WTC11 (cell line): ENCODE results near the gene HECW1. TPM values are rescaled to one million over a fixed set of nuclear protein-coding genes. Genes with fewer than 3 reads are reported as not detected.
A peak's percentile ranks its signal among the peaks of the same experiment; 100 is the strongest.

Experiments used
- ATAC-seq: fragments of 200-7000 bp; cut with Tn5 transposase; 2 replicates; pipeline ENCODE4 v1.10.0; 2021; ENCODE audit warnings: mild to moderate bottlenecking, moderate library complexity
- CTCF ChIA-PET: fragments of 300-600 bp; sonication (Branson Sonifier 250); formaldehyde crosslinking; loops from one replicate; lab custom pipeline; 2021; ENCODE audit warnings: antibody characterized with exemption; lab: Charles Lee
- POLR2A ChIA-PET: fragments of 350-600 bp; sonication (Branson Sonifier 250); formaldehyde crosslinking; loops from one replicate; lab custom pipeline; 2021; ENCODE audit warnings: antibody characterized with exemption; lab: Charles Lee
- DNase-seq: peaks from one replicate; pipeline ENCODE4 v3.0.0; 2021; ENCODE audit warnings: low spot score
- H3K27ac Mint-ChIP-seq: 2 replicates; pipeline ENCODE4 v1.8.0; 2021; ENCODE audit warnings: mixed read lengths
- H3K27me3 Mint-ChIP-seq: 2 replicates; pipeline ENCODE4 v1.8.0; 2021; ENCODE audit warnings: low read depth, mild to moderate bottlenecking, moderate library complexity, mixed read lengths
- H3K36me3 Mint-ChIP-seq: 2 replicates; pipeline ENCODE4 v1.8.0; 2021; ENCODE audit warnings: mixed read lengths
- H3K4me1 Mint-ChIP-seq: 2 replicates; pipeline ENCODE4 v1.8.0; 2022; ENCODE audit warnings: mixed read lengths
- H3K4me3 Mint-ChIP-seq: 2 replicates; pipeline ENCODE4 v1.8.0; 2021; ENCODE audit warnings: mild to moderate bottlenecking, moderate library complexity, mixed read lengths
- H3K9me3 Mint-ChIP-seq: 2 replicates; pipeline ENCODE4 v1.8.0; 2021; ENCODE audit warnings: mixed read lengths
- ARID4B ChIP-seq: sonication (generic); formaldehyde crosslinking; IDR thresholded peaks from 2 replicates; pipeline ENCODE4 v1.8.0; 2023; ENCODE audit warnings: missing genetic modification reagents, mild to moderate bottlenecking, borderline replicate concordance
- ATF6 ChIP-seq: sonication (generic); formaldehyde crosslinking; IDR thresholded peaks from 2 replicates; pipeline ENCODE4 v1.8.1; 2023; ENCODE audit warnings: mild to moderate bottlenecking, missing genetic modification reagents
- ETV6 ChIP-seq: sonication (generic); formaldehyde crosslinking; IDR thresholded peaks from 2 replicates; pipeline ENCODE4 v1.8.1; 2022; ENCODE audit warnings: mild to moderate bottlenecking, missing genetic modification reagents
- FOXJ3 ChIP-seq: sonication (generic); formaldehyde crosslinking; IDR thresholded peaks from 2 replicates; pipeline ENCODE4 v1.9.0; 2021; ENCODE audit warnings: missing genetic modification reagents, mild to moderate bottlenecking, borderline replicate concordance
- GTF2I ChIP-seq: fragments of 250-450 bp; sonication (Bioruptor Pico); conservative IDR thresholded peaks from 2 replicates; pipeline ENCODE4 v1.4.0; 2021; ENCODE audit warnings: mild to moderate bottlenecking
- HMGA2 ChIP-seq: fragments of 250-450 bp; sonication (Bioruptor Pico); IDR thresholded peaks from 2 replicates; pipeline ENCODE4 v1.4.0; 2021; ENCODE audit warnings: mild to moderate bottlenecking, moderate library complexity
- KAT7 ChIP-seq: sonication (generic); formaldehyde crosslinking; IDR thresholded peaks from 2 replicates; pipeline ENCODE4 v1.8.1; 2023; ENCODE audit warnings: missing genetic modification reagents, mild to moderate bottlenecking, borderline replicate concordance
- MXD4 ChIP-seq: fragments of 250-450 bp; sonication (Bioruptor Pico); IDR thresholded peaks from 2 replicates; pipeline ENCODE4 v1.8.0; 2021; ENCODE audit warnings: mild to moderate bottlenecking, moderate library complexity, borderline replicate concordance
- NFYB ChIP-seq: sonication (generic); formaldehyde crosslinking; conservative IDR thresholded peaks from 2 replicates; pipeline ENCODE4 v1.8.0; 2022; ENCODE audit warnings: low read depth, missing genetic modification reagents
- NR1H2 ChIP-seq: sonication (generic); formaldehyde crosslinking; IDR thresholded peaks from 2 replicates; pipeline ENCODE4 v1.9.0; 2021; ENCODE audit warnings: mild to moderate bottlenecking, moderate library complexity, missing genetic modification reagents
- SP1 ChIP-seq: sonication (generic); formaldehyde crosslinking; conservative IDR thresholded peaks from 2 replicates; pipeline ENCODE4 v1.8.1; 2022; ENCODE audit warnings: missing genetic modification reagents
- TCF7 ChIP-seq: sonication (generic); formaldehyde crosslinking; IDR thresholded peaks from 2 replicates; pipeline ENCODE4 v1.8.0; 2022; ENCODE audit warnings: mild to moderate bottlenecking, low read depth, missing genetic modification reagents, moderate library complexity
- TEAD4 ChIP-seq: sonication (generic); formaldehyde crosslinking; IDR thresholded peaks from 2 replicates; pipeline ENCODE4 v1.8.0; 2022; ENCODE audit warnings: mild to moderate bottlenecking, missing genetic modification reagents
- ZMAT4 ChIP-seq: fragments of 250-450 bp; sonication (Bioruptor Pico); IDR thresholded peaks from 2 replicates; pipeline ENCODE4 v1.9.0; 2021; ENCODE audit warnings: mild to moderate bottlenecking
- ZNF121 ChIP-seq: sonication (generic); formaldehyde crosslinking; IDR thresholded peaks from 2 replicates; pipeline ENCODE4 v1.8.0; 2023; ENCODE audit warnings: missing genetic modification reagents
- ZNF232 ChIP-seq: sonication (generic); formaldehyde crosslinking; IDR thresholded peaks from 2 replicates; pipeline ENCODE4 v1.8.0; 2022; ENCODE audit warnings: mild to moderate bottlenecking, missing genetic modification reagents
- total RNA-seq: library from RNA; stranded (reverse); gene quantifications from 3 replicates; pipeline ENCODE4 v1.2.3, GENCODE V29; 2021
- TF ChIP-seq, protein P1 (sequence below): sonication (generic); formaldehyde crosslinking; IDR thresholded peaks from 2 replicates; pipeline ENCODE4 v1.8.1; 2022; ENCODE audit warnings: low read depth, mild to moderate bottlenecking, moderate library complexity, missing genetic modification reagents, borderline replicate concordance
- TF ChIP-seq, protein P2 (sequence below): sonication (generic); formaldehyde crosslinking; IDR thresholded peaks from 2 replicates; pipeline ENCODE4 v1.8.1; 2023; ENCODE audit warnings: mild to moderate bottlenecking, missing genetic modification reagents, moderate library complexity
- TF ChIP-seq, protein P3 (sequence below): fragments of 250-450 bp; sonication (Bioruptor Pico); IDR thresholded peaks from 2 replicates; pipeline ENCODE4 v1.8.0; 2021; ENCODE audit warnings: mild to moderate bottlenecking
- TF ChIP-seq, protein P4 (sequence below): sonication (generic); formaldehyde crosslinking; IDR thresholded peaks from 2 replicates; pipeline ENCODE4 v1.8.1; 2023; ENCODE audit warnings: mild to moderate bottlenecking, missing genetic modification reagents, borderline replicate concordance

The HECW1 gene
- total RNA-seq, 1 experiment from 2014 or later, result 6.1 TPM

DNA sequence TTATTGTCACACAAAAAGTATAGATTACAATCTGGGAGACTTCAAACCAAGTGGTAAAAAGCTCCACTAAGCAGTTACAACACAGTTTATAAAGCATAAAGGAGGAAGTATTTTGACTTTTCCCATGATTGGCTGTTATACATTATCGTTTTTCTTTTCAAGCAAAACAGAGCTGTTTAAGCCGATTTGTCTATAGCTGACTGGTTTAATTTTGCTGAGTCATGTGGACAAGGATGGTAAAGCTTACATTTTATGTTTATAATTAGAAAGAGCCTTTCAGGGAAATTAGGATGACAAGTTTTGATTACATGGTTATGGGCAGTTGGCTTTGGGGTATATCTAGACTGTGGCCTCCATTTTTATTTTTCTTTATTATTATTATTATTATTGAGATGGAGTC, 318.0 kb downstream of the HECW1 start (continued):
- TF ChIP-seq, protein P1, sequence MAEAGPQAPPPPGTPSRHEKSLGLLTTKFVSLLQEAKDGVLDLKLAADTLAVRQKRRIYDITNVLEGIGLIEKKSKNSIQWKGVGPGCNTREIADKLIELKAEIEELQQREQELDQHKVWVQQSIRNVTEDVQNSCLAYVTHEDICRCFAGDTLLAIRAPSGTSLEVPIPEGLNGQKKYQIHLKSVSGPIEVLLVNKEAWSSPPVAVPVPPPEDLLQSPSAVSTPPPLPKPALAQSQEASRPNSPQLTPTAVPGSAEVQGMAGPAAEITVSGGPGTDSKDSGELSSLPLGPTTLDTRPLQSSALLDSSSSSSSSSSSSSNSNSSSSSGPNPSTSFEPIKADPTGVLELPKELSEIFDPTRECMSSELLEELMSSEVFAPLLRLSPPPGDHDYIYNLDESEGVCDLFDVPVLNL, result no peak
- no peak for TF ChIP-seq NFYB
- TF ChIP-seq ZMAT4 (CRISPR knock-in tag), result no peak
- no peak for TF ChIP-seq GTF2I (CRISPR knock-in tag)
- TF ChIP-seq ZNF232, result no peak
- TF ChIP-seq, all 79 proteins: peak for 0

DNA sequence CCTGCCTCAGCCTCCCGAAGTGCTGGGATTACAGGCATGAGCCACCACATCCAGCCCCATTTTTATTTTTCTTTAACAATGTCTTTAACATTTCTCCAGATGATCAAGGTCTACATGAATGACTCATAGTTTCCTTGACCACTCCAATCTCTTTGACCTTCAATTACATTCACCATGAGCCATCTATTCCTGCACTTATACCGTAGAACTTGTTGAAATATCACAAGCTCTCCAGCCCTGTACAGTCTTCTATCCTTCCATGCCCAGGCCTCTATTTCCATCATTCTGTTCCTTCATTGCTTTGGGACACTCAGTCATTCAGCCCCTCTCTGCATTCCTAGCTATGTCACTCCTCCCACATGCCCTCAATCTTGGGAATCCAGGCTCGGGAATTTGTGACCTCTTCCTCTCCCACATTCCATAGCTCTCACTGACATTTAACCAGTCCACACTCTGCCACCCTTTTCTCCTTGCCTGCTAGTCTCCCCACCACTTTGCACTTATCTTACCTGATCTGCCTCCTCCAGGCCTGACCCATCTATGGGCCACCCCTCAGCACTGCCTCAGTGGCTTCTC, 318.7 kb downstream of the HECW1 start:
- no peak for DNase-seq
- CTCF ChIA-PET, result interaction anchor here (1.1 kb wide), 1 partner anchor 9 kb away, joined by 7 read pairs; no protein-coding TSS in a partner anchor
- TF ChIP-seq NR1H2 (CRISPR knock-in tag) (no peak), TCF7 (CRISPR knock-in tag) (no peak), ARID4B (CRISPR knock-in tag) (no peak), MXD4 (CRISPR knock-in tag) (no peak), ZNF121 (CRISPR knock-in tag) (no peak), ETV6 (CRISPR knock-in tag) (no peak), ZMAT4 (CRISPR knock-in tag) (no peak), FOXJ3 (CRISPR knock-in tag) (no peak), SP1 (no peak), NFYB (no peak), KAT7 (no peak), TEAD4 (CRISPR knock-in tag) (no peak), ATF6 (no peak), HMGA2 (CRISPR knock-in tag) (no peak)
- TF ChIP-seq, protein P2, sequence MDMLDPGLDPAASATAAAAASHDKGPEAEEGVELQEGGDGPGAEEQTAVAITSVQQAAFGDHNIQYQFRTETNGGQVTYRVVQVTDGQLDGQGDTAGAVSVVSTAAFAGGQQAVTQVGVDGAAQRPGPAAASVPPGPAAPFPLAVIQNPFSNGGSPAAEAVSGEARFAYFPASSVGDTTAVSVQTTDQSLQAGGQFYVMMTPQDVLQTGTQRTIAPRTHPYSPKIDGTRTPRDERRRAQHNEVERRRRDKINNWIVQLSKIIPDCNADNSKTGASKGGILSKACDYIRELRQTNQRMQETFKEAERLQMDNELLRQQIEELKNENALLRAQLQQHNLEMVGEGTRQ (CRISPR knock-in tag), result no peak
- TF ChIP-seq, protein P3, sequence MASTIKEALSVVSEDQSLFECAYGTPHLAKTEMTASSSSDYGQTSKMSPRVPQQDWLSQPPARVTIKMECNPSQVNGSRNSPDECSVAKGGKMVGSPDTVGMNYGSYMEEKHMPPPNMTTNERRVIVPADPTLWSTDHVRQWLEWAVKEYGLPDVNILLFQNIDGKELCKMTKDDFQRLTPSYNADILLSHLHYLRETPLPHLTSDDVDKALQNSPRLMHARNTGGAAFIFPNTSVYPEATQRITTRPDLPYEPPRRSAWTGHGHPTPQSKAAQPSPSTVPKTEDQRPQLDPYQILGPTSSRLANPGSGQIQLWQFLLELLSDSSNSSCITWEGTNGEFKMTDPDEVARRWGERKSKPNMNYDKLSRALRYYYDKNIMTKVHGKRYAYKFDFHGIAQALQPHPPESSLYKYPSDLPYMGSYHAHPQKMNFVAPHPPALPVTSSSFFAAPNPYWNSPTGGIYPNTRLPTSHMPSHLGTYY (CRISPR knock-in tag), result no peak
- TF ChIP-seq, protein P4, sequence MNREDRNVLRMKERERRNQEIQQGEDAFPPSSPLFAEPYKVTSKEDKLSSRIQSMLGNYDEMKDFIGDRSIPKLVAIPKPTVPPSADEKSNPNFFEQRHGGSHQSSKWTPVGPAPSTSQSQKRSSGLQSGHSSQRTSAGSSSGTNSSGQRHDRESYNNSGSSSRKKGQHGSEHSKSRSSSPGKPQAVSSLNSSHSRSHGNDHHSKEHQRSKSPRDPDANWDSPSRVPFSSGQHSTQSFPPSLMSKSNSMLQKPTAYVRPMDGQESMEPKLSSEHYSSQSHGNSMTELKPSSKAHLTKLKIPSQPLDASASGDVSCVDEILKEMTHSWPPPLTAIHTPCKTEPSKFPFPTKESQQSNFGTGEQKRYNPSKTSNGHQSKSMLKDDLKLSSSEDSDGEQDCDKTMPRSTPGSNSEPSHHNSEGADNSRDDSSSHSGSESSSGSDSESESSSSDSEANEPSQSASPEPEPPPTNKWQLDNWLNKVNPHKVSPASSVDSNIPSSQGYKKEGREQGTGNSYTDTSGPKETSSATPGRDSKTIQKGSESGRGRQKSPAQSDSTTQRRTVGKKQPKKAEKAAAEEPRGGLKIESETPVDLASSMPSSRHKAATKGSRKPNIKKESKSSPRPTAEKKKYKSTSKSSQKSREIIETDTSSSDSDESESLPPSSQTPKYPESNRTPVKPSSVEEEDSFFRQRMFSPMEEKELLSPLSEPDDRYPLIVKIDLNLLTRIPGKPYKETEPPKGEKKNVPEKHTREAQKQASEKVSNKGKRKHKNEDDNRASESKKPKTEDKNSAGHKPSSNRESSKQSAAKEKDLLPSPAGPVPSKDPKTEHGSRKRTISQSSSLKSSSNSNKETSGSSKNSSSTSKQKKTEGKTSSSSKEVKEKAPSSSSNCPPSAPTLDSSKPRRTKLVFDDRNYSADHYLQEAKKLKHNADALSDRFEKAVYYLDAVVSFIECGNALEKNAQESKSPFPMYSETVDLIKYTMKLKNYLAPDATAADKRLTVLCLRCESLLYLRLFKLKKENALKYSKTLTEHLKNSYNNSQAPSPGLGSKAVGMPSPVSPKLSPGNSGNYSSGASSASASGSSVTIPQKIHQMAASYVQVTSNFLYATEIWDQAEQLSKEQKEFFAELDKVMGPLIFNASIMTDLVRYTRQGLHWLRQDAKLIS (CRISPR knock-in tag), result no peak
- POLR2A ChIA-PET, result interaction anchor here (0.6 kb wide), 1 partner anchor 468 kb away, joined by 4 read pairs; no protein-coding TSS in a partner anchor
- Mint-ChIP-seq H3K36me3 (no peaks in the 10 kb centered on the region), H3K27me3 (no peaks in the 10 kb centered on the region), H3K27ac (0 out of 2 replicates have a peak overlapping the region, but pooled peaks have one; percentile 1), H3K4me1 (peaks cover 5% of the 10 kb centered on the region), H3K4me3 (no peak overlapping the region), H3K9me3 (peaks cover 16% of the 10 kb centered on the region)
- ATAC-seq, result no peak; the same call in 1 of the 2 replicates
